Upper lobe of left lung (tissue), 4 donors: ENCODE measurements around the gene ALDOC.

Experiments used
- CTCF ChIP-seq, 6 experiments: fragments of 450-650 bp in 4 of 6; fragments of 200-600 bp in 2 of 6; sonication (generic) in 2 of 6; IDR thresholded peaks; one replicate each; pipeline ENCODE4 v1.5.1; 2016 to 2019; ENCODE audit warnings: antibody characterized with exemption in 6 of 6
- EP300 ChIP-seq, 4 donors: sonication (generic); formaldehyde crosslinking; IDR thresholded peaks; one replicate each; pipeline ENCODE4 v1.5.1; 2017; ENCODE audit warnings: antibody characterized with exemption in 4 of 4, control low read depth in 2 of 4
- POLR2A ChIP-seq, 4 donors: fragments of 450-650 bp; IDR thresholded peaks; one replicate each; pipeline ENCODE4 v1.5.1; 2016 to 2017; ENCODE audit warnings: antibody characterized with exemption in 4 of 4, mild to moderate bottlenecking in 2 of 4
- POLR2AphosphoS5 ChIP-seq, 2 donors: sonication (generic); formaldehyde crosslinking; IDR thresholded peaks; one replicate each; pipeline ENCODE4 v1.5.1; 2017; ENCODE audit warnings: antibody characterized with exemption in 2 of 2

DNA sequence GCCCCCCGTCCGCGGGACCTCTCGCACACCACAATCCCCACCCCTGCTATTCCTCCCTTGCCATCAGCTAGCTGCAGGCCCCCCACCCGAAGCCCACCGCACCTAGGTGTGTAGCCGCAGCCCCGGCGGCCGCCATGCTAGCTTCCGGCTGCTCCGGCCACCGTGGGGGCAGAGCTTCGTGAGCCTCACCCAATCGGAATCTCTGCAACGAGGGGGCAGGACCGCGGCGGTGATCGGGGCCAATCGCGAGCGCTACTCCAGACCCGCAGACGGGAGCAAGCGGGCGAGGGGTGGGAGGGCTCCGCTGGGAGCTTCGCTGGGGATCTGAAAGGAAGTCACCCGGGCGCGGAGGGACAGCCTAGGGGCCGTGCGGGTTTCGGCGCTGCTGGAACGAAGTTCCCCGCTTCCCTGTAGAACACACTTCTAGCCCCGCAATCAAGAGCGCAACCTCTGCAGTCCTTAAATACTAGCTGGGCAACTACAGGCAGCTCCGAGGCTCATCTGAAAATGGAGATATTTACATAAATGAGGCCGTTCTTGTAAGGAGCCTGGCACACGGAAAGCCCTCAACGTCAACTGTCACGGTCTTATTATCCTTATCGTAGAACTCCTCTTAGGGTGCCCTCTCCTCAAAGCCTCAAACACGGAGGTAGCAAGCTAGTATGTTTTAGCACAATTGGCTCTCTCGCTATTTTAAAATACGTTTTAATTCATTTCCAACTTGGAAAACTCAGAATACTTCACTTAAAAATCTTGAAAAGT is 5.2 kb downstream of the ALDOC start, which contains the start of gene PIGS:
- TF ChIP-seq CTCF (IDR thresholded peaks at IDR 0.05) (no peak), POLR2A (IDR thresholded peaks at IDR 0.05) (peak in 3 of 4 donors; percentile 62 to 87 (median 83)), POLR2AphosphoS5 (IDR thresholded peaks at IDR 0.05) (peak; percentile 77 to 90), EP300 (IDR thresholded peaks at IDR 0.05) (no peak)
